GM12874 (cell line): Measurements from ENCODE around the gene NUP54.

ENCODE experiments used
- CTCF ChIP-seq: IDR thresholded peaks from 2 replicates; pipeline ENCODE4 v1.5.1; 2011; ENCODE audit warnings: low read depth, mild to moderate bottlenecking, control low read depth, low read length, moderate library complexity; ENCODE audit not compliant: insufficient read depth

Gene NUP54

GRCh38 chr4:76148142-76148865, at the start of gene NUP54:
Gene NUP54 (minus strand): TSS chr4:76148397. CDS start chr4:76148374, 23 bp downstream.
- TF ChIP-seq CTCF = no peak

GRCh38 chr4:76197031-76197743, 49.0 kb upstream of the NUP54 start:
- TF ChIP-seq CTCF = no peak

- TF ChIP-seq CTCF = no peak
These were observed 48.2 kb upstream of the NUP54 start for GRCh38 chr4:76196376-76196775.

- no peak for TF ChIP-seq CTCF
These were observed 47.1 kb upstream of the NUP54 start for GRCh38 chr4:76195326-76195725.

- no peak for TF ChIP-seq CTCF
These were observed 46.1 kb upstream of the NUP54 start for GRCh38 chr4:76194325-76194724.

GRCh38 chr4:76192236-76192635, 44.0 kb upstream of the NUP54 start:
- no peak for TF ChIP-seq CTCF

GRCh38 chr4:76188557-76188956, 40.4 kb upstream of the NUP54 start:
- no peak for TF ChIP-seq CTCF
